GM12864 (cell line): ENCODE measurements around the gene ZDHHC11.
"Not testable (repeated sequence)": the region's sequence is repeated elsewhere in the genome, so short reads cannot be mapped to it uniquely, and the experiment has no call there.

Experiments used
- DNase-seq: peaks from one replicate; pipeline ENCODE4 v3.0.0-alpha.2; 2011; ENCODE audit warnings: low read depth
- H3K4me3 ChIP-seq: 2 replicates; pipeline ENCODE4 v1.5.1; 2011; ENCODE audit warnings: mild to moderate bottlenecking, low read depth, low read length, control low read depth
- CTCF ChIP-seq: IDR thresholded peaks from 2 replicates; pipeline ENCODE4 v1.5.1; 2011; ENCODE audit warnings: low read depth, mild to moderate bottlenecking, moderate library complexity, low read length, control low read depth, inconsistent platforms; ENCODE audit errors: missing control alignments

ZDHHC11 gene

GRCh38 chr5:757346-757930 is 93.3 kb downstream of the ZDHHC11 start:
- no peak for TF ChIP-seq CTCF
- DNase-seq: no peak
- H3K4me3 ChIP-seq: no peak overlapping the region

GRCh38 chr5:756865-757345 is 93.9 kb downstream of the ZDHHC11 start:
- no peak overlapping the region for H3K4me3 ChIP-seq
- DNase-seq: no peak

GRCh38 chr5:756171-756570 is 94.6 kb downstream of the ZDHHC11 start:
- no peak overlapping the region for H3K4me3 ChIP-seq
- no peak for TF ChIP-seq CTCF
- no peak for DNase-seq

More at GRCh38 chr5:756865-757345, 93.9 kb downstream of the ZDHHC11 start:
- no peak for TF ChIP-seq CTCF

GRCh38 chr5:754143-754632 is 96.6 kb downstream of the ZDHHC11 start:
- DNase-seq, H3K4me3 ChIP-seq: not testable (repeated sequence)

GRCh38 chr5:753567-754142 is 97.1 kb downstream of the ZDHHC11 start:
- DNase-seq, H3K4me3 ChIP-seq: not testable (repeated sequence)

GRCh38 chr5:752532-753115 is 98.2 kb downstream of the ZDHHC11 start:
- H3K4me3 ChIP-seq, DNase-seq: not testable (repeated sequence)

GRCh38 chr5:751992-752391 is 98.8 kb downstream of the ZDHHC11 start:
- H3K4me3 ChIP-seq, DNase-seq: not testable (repeated sequence)

- TF ChIP-seq CTCF: no peak
- H3K4me3 ChIP-seq: no peak overlapping the region
- no peak for DNase-seq
Measured at GRCh38 chr5:751496-751895, 99.3 kb downstream of the ZDHHC11 start.

- not testable (repeated sequence) for H3K4me3 ChIP-seq, DNase-seq
Measured at GRCh38 chr5:750226-750625, 100.6 kb downstream of the ZDHHC11 start.
